ENCODE measurements around the gene KLHL22.
A peak's percentile ranks its signal among the peaks of the same experiment; 100 is the strongest.
"Not testable (repeated sequence)": the region's sequence is repeated elsewhere in the genome, so short reads cannot be mapped to it uniquely, and the experiment has no call there.

Gene KLHL22

DNA sequence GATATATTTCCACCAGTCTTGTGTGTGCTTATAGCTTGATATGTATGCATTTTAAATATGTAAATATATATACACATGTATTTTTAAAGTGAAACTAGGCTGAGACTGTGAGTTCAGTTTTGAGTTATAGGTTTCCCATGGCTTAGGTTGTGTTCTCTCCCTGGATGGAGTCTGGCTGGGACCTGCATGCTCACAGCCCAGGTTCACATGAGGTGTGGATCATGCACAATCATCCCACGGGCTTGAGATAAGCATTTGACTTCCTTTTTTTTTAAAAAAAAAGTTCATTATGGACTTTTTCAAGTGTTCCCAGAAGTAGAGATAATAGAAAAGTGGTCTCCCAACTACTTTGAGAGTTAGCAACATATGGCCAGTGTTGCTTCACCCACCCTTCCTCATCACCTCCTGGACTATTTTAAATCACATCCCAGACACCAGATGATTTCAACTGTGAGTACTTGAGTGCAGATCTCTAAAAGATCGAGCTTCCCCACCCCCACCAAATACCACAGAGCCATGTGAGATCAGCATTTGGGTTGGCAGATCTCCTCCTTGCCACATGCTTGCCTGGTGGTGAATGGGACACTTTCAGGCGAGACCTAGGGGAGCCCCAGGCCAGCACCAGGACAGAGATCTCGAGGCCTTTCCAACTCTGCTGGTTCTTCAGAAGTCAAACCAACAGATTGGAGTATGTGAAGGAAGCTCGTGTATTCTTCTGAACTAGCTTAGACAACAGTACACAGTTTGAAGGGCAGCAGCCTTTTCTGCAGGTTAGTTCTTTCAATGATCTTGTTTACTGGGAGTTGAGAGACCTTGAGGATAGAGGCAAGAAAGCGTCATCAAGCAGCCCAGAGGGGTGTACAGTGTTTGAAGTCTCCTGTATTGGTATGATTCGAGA, 27.7 kb upstream of the KLHL22 start:
- DNase-seq, result no peak

DNA sequence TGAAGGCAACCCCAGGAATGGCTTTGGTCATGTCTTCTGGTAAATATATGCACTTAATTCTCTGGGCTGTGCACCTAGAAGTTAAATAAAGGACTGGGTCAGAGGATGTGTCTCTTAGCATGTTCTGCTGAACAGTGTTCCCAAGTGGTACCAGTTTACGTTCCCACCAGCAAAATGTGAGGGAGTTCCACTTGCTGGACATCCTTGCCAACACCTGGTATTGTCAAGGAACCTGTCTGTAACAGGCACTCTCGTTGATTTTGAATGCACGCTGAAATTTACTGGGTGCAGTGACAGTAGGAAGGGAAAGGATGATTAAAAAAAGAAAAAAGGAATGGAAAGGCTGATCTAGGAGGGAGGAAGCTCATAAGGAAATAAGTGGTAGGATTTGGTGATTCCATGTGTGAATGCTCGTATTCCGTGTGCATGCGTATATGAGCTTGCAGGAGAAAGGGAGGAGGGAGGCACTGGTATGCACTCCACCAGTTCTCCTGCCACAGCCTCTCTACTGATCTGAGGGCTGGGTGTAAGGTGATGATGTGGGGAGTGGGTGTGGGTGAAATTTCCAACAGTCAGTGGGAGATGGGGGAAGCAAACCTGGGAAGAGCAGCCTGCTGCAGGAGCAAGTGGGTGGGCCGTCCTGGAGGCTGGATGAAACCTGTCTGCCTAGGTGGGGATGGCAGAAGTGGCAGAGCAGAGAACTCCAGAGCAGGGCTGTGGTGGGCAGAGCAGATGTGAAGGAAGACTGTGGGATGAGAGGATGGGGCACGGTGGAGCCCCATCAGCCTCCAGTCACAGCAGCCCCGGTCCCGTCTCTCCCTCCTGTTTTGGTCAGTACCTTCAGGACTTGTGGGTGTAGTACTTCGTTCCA, 26.8 kb upstream of the KLHL22 start:
- no peak for DNase-seq

DNA sequence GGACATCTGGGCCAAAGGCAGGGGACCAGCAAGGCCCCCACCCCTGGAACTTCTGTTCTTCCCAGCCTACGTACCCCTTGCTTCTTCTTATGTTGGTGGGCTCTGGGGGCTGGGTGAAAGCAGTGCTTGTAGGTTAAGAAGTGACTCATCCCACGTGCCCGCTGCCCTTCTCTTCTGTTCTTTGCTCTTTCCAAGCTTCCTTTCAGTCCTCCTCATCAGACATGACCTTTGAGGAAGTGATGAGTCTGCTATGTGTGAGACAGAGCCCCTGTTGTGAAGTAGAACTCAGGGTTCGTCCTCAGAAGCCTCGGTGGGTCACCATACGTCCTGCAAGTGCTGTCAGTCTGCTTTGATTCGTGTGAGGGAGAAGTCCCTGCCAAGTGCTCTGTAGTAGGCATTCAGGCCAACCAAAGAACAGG, 24.5 kb upstream of the KLHL22 start:
- DNase-seq, result no peak

GRCh38 chr22:20519558-20519957, 24.0 kb upstream of the KLHL22 start:
- DNase-seq, result no peak

GRCh38 chr22:20517841-20518592, 22.4 kb upstream of the KLHL22 start:
- no peak for DNase-seq

DNA sequence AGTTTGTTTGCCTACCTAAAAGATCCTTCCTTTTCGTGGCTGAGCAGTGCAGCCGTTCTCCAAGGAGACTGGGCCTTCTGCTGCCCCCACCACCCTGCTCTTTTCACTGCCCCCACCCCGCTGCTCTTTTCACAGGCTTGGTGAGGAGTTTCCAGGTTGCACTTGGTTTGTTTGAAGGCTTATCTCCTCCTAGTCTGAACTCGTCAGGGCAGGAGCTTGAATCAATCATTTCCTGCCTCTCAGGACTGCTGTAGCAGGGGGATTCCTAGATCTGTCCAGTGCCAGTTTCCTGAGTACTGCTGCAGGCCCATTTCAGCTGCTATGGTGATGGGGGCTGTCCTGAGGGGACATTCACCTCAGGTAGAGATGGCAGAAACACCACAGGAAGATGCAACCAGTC, 21.8 kb upstream of the KLHL22 start:
- no peak for DNase-seq

DNA sequence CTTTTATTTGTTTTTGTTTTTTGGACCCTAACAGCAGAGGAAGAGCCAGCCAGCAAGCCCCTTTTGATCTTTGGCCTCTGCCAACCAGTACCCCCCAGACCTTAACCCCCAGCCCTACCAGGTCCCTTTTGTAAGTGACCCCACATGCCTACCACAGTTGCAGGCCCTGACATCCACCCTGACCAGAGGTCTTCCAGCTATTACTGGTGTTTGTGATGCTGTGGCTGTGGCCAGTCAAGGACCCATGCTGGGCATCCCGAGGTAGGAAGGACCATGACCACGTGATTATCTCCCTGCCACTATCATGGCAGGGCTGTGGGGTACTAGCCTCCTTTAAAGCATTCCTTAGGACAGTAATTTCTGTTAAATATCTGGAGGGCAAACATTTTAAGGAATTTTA, 20.8 kb upstream of the KLHL22 start:
- no peak for DNase-seq

DNA sequence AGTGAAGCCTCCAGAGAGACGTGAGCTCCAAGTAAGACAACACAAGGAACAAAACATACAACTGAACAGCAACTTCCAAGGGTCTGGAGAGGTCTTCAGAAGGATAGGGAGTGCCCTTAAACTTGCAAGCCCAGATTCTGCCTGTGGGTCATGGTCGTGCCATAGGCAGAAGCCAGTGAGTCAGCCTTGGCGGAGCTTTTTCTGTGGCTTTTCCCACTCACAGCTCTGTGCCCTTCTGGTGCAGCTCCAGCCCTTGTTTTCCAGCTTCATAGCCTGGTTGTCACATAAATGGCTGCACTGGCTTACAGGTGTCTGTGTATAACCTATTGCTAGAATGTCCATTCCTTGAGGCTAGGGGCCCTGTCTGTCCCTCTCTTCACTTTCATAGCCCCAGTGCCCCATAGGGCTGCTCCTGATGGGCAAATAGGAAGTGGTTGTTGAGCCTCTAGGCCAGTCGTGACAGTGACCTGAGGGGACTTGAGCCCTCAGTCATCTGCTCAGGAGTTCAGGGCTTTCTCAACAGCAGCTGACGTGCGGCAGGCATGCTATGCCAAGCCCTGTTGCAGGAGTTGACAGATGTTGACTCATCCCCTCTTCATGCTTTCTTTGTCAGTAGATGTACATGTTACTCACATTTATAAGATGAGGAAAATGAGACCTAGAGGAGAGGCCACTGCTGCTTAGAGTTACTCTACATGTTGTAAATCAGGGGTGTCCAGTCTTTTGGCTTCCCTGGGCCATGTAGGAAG, 19.2 kb upstream of the KLHL22 start:
- DNase-seq, result no peak

- no peak for DNase-seq
Measured at GRCh38 chr22:20511578-20512229, 16.1 kb upstream of the KLHL22 start.

DNA sequence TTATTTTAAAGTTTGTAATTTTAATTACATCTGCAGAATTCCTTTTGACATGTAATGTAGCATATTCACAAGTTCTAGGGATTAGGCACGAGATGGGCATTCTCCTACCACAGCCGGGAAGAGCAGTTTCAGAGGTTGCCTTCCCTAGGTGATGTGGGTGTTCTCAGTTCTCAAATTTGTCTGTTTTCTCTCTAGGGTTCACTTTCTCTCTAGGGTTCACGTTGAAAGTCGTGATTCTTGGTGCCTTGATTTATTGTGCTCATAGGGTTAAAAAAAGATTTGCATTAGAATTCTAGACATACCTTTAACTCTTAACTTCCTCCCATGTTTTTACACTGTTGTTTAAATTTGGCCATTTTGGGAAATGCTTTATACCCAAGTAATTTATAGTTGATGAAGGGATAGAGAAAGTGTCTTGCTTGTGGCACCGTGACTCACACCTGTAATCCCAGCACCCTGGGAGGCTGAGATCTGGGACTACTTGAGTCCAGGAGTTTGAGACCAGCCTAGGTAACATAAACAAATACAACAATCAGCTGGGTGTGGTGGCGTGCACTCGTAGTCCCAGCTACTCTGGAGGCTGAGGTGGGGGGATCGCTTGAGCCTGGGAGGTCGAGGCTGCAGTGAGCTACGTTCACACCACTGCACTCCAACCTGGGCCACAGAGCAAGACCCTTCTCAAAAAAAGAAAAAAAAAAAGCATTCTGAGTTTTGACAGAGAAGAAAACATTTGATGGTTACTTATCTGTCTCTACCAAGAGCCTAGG, 15.4 kb upstream of the KLHL22 start:
- DNase-seq, result no peak

- no peak for DNase-seq
Measured at GRCh38 chr22:20509344-20510047, 13.9 kb upstream of the KLHL22 start.

DNA sequence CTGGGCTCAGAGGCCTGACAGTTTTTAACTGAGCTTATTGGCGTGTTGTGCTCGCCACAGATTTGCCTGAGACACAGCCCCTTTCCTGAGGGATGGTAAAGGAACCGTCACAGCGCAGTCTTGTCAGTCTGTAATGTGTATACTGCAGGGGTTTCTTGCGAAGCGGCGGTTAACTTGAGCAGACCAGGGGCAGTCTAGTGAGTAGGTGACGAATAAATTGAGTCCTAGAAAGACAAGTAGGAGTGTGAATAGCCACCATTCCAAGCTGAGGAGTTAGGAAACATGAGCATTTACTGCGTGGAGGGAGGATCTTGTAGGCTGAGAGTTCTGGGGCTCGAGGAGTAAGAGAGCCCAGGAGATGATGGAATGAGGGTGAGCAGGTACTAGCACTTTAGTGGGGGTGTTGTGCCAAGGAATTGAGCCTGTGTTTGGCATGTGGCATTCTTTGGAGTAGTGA, 13.2 kb upstream of the KLHL22 start:
- DNase-seq, result no peak

- DNase-seq, result not testable (repeated sequence)
Measured at GRCh38 chr22:20508067-20508755, 12.6 kb upstream of the KLHL22 start.

DNA sequence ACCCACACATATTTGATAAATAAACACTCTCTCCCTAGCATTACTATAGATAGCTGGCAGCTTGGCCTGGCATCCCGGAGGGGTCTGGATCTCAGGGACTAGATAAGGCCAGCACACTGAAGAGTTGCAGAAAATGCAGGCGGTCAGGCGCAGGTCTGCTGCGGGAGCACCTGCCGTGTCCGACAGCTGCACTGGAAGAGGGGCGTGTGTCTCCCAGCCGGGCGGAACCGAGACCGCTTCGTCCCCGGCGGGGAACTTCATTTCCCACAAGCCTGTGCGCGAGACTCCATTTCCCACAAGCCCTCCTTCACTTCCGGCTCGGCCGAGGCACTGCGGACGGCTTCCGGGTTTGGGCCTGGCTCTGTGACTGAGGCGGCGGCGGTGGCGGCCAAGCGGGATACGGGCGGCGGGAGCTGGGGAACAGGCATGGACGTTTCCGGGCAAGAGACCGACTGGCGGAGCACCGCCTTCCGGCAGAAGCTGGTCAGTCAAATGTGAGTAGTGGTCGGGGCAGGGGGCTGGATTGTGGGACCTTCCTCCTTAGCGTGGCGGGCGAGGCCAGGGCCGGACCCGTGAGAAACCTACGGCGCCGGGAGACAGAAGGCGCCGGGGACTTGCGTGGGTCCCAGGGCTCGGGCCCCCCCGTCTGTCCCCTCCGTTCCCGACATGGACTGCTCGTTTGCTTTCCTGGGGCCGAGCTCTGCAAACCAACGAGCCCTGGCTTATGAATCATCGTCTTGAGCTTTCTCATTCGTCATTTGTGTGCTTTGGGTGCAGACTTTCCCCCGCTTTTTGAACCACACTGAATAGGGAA, 11.9 kb upstream of the KLHL22 start, which contains the start of gene MED15:
Gene MED15 (plus strand): TSS at position 358 of the 814 bp plus-strand sequence. CDS start 69 bp downstream, at position 427.
- DNase-seq, result peak; percentile 78

- no peak for DNase-seq
Measured at GRCh38 chr22:20506543-20507252, 11.1 kb upstream of the KLHL22 start.

DNA sequence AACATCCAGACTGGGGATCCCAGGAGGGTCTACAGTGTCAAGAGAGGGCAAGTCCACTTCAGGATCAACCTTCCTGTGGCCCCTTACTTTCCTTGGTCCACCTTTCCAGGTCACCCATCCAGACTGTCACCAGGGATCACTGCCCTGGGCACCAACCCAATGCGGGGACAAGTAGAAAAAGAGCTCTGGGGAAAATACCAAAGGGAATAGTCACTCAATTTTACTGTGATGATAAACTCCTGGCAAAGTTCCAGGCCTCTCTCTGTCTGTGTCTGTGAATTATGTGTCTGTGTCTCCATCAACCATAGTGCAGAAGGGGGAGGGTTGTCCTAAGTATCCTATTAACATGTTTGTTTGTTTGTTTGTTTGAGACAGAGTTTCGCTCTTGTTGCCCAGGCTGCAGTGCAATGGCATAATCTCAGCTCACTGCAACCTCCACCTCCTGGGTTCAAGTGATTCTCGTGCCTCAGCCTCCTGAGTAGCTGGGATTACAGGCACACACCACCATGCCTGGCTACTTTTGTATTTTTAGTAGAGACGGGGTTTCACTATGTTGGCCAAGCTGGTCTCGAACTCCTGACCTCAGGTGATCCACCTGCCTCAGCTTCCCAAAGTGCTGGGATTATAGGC, 8.8 kb upstream of the KLHL22 start:
- not testable (repeated sequence) for DNase-seq

GRCh38 chr22:20503816-20504215, 8.2 kb upstream of the KLHL22 start:
- no peak for DNase-seq

Data from NCI-H1105 (cell line).